ENCODE results near the gene EXOC4. TPM values are rescaled to one million over a fixed set of nuclear protein-coding genes. Genes with fewer than 3 reads are reported as not detected.

EXOC4 gene
- total RNA-seq, 1 donor from 2014 or later = 67.7 TPM

GRCh38 chr7:133850497-133851280 is 597.8 kb downstream of the EXOC4 start:
- no peaks in the 10 kb centered on the region for H3K36me3 Mint-ChIP-seq (ENCODE audit: low read depth)
- no peak overlapping the region for H3K27ac Mint-ChIP-seq (ENCODE audit: unreplicated experiment)
- TF ChIP-seq CTCF (IDR thresholded peaks at IDR 0.05) = no peak
- H3K27me3 Mint-ChIP-seq (ENCODE audit: low read depth) = no peaks in the 10 kb centered on the region
- no peaks in the 10 kb centered on the region for H3K9me3 Mint-ChIP-seq (ENCODE audit: low read depth)
- H3K4me3 Mint-ChIP-seq (ENCODE audit: unreplicated experiment) = no peak overlapping the region
- peaks cover 38% of the 10 kb centered on the region for H3K4me1 Mint-ChIP-seq (ENCODE audit: low read depth)
- no peak for DNase-seq (ENCODE audit: low spot score)

GRCh38 chr7:133851411-133851810 is 598.5 kb downstream of the EXOC4 start:
- no peaks in the 10 kb centered on the region for H3K27me3 Mint-ChIP-seq (ENCODE audit: low read depth)
- H3K4me3 Mint-ChIP-seq (ENCODE audit: unreplicated experiment) = no peak overlapping the region
- H3K36me3 Mint-ChIP-seq (ENCODE audit: low read depth) = no peaks in the 10 kb centered on the region
- no peak for DNase-seq (ENCODE audit: low spot score)
- TF ChIP-seq CTCF (IDR thresholded peaks at IDR 0.05) = no peak
- H3K4me1 Mint-ChIP-seq (ENCODE audit: low read depth) = peaks cover 35% of the 10 kb centered on the region
- no peaks in the 10 kb centered on the region for H3K9me3 Mint-ChIP-seq (ENCODE audit: low read depth)
- no peak overlapping the region for H3K27ac Mint-ChIP-seq (ENCODE audit: unreplicated experiment)

GRCh38 chr7:133853706-133854276 is 600.9 kb downstream of the EXOC4 start:
- Mint-ChIP-seq H3K4me1 (ENCODE audit: low read depth) (peaks cover 32% of the 10 kb centered on the region), H3K4me3 (ENCODE audit: unreplicated experiment) (no peak overlapping the region), H3K27ac (ENCODE audit: unreplicated experiment) (peak overlapping the region; percentile 79), H3K36me3 (ENCODE audit: low read depth) (no peaks in the 10 kb centered on the region), H3K9me3 (ENCODE audit: low read depth) (no peaks in the 10 kb centered on the region), H3K27me3 (ENCODE audit: low read depth) (no peaks in the 10 kb centered on the region)
- no peak for DNase-seq (ENCODE audit: low spot score)
- peak; percentile 77 for TF ChIP-seq CTCF (IDR thresholded peaks at IDR 0.05)

GRCh38 chr7:133854739-133855138 is 601.9 kb downstream of the EXOC4 start:
- Mint-ChIP-seq H3K36me3 (ENCODE audit: low read depth) (no peaks in the 10 kb centered on the region), H3K4me1 (ENCODE audit: low read depth) (peaks cover 32% of the 10 kb centered on the region), H3K27ac (ENCODE audit: unreplicated experiment) (peak overlapping the region; percentile 62), H3K9me3 (ENCODE audit: low read depth) (no peaks in the 10 kb centered on the region), H3K4me3 (ENCODE audit: unreplicated experiment) (no peak overlapping the region), H3K27me3 (ENCODE audit: low read depth) (no peaks in the 10 kb centered on the region)
- TF ChIP-seq CTCF (IDR thresholded peaks at IDR 0.05) = peak; percentile 77
- DNase-seq (ENCODE audit: low spot score) = no peak

GRCh38 chr7:133857376-133858119 is 604.7 kb downstream of the EXOC4 start:
- H3K27me3 Mint-ChIP-seq (ENCODE audit: low read depth) = no peaks in the 10 kb centered on the region
- no peak overlapping the region for H3K27ac Mint-ChIP-seq (ENCODE audit: unreplicated experiment)
- H3K4me1 Mint-ChIP-seq (ENCODE audit: low read depth) = peaks cover 34% of the 10 kb centered on the region
- H3K9me3 Mint-ChIP-seq (ENCODE audit: low read depth) = no peaks in the 10 kb centered on the region
- DNase-seq (ENCODE audit: low spot score) = peak; percentile 86
- no peaks in the 10 kb centered on the region for H3K36me3 Mint-ChIP-seq (ENCODE audit: low read depth)
- H3K4me3 Mint-ChIP-seq (ENCODE audit: unreplicated experiment) = no peak overlapping the region
- TF ChIP-seq CTCF (IDR thresholded peaks at IDR 0.05) = no peak

Data from chondrocyte (in vitro differentiated cells).